Measurements from ENCODE around the gene TFE3. TPM values are rescaled to one million over a fixed set of nuclear protein-coding genes. Genes with fewer than 3 reads are reported as not detected.
A peak's percentile ranks its signal among the peaks of the same experiment; 100 is the strongest.

The TFE3 gene
- polyA plus RNA-seq, 3 donors: 12.8 to 41.2 (median 22.0) TPM

DNA sequence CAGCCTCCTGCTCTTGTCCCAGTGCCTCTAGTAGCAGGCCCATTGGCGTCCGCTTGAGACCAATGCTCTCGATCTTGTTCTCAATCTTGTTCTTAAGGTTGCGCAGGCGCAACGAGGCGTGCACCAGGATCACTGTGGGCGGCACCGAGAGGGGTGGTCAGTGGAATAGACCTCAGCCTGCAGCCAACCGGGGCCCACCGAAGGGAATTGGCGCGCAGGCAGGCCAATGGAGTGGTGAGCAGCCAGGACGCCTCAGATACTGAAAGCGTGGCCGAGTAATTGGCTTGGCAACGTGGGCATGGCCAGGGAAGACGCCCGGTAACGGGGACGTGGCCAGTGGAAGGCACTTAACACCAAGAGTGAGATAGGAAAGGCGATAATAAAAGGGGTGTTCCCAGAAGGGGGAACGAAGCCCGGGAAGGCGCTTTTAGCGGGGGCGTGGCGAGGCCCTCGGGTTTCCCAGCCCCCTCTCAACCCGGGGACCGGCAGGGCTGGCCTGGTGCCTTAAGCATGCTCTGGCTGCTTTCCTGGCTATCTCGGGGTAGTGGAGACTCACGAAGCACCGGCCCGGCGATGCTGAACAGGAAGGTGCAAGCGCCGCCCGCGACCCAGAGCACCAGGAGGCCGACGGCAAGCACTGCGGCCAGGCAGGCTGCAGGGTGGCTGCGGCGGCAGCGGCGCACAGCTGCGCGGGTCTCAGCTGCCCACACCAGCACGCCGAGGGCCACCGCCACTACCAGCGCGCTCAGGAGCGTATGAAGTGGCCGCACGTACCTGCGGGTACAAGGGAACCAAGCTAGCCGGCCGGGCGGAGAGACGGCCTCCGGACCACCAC, 28.9 kb upstream of the TFE3 start:
- Mint-ChIP-seq H3K27ac (no peak overlapping the region), H3K36me3 (peaks cover 16% of the 10 kb centered on the region in 2 donors), H3K9me3 (peaks cover 0 to 11% (median 6%) of the 10 kb centered on the region in 7 donors), H3K27me3 (ENCODE audit: low read depth in 3 of 3) (peaks cover 2 to 11% (median 2%) of the 10 kb centered on the region in 3 donors), H3K4me3 (peak overlapping the region in 1 of 2 donors; percentile 46), H3K4me1 (peaks cover 19% of the 10 kb centered on the region)
- no peaks in the 10 kb centered on the region for H3K79me2 ChIP-seq (ENCODE audit: insufficient read depth, low read length)
- H3K4me1 ChIP-seq (ENCODE audit: control insufficient read depth in 1 of 2, insufficient read depth in 2 of 2, low read length in 2 of 2): peaks cover 15 to 16% of the 10 kb centered on the region in 2 donors
- H4K20me1 ChIP-seq (ENCODE audit: insufficient read depth, low read length): no peaks in the 10 kb centered on the region
- no peak overlapping the region for H3K27ac ChIP-seq (ENCODE audit: low read depth in 1 of 2, low read length in 2 of 2)
- no peaks in the 10 kb centered on the region for H3K27me3 ChIP-seq (ENCODE audit: control insufficient read depth in 2 of 2, insufficient read depth in 2 of 2, low read length in 2 of 2)
- no peak overlapping the region for H3K4me3 ChIP-seq (replicated peaks in 1 of 3; ENCODE audit: low read depth in 2 of 3, low read length in 3 of 3)
- H3K4me2 ChIP-seq (replicated peaks; ENCODE audit: extremely low read depth, low read length, poor library complexity, severe bottlenecking): no peak overlapping the region
- H2AFZ ChIP-seq (ENCODE audit: insufficient read depth, low read depth, low read length, poor library complexity, severe bottlenecking): no peak overlapping the region
- peaks cover 18 to 22% of the 10 kb centered on the region in 2 donors for H3K36me3 ChIP-seq (replicated peaks in 1 of 2; ENCODE audit: control insufficient read depth in 1 of 2, insufficient read depth in 2 of 2, low read length in 2 of 2)
- no peak for DNase-seq
- WGBS (ENCODE audit: insufficient coverage): 77% methylated on average over 27 of the region's 63 CpGs
- intact Hi-C loops (cut with micrococcal nuclease): no loop called here
- no peaks in the 10 kb centered on the region for H3K9me3 ChIP-seq (replicated peaks in 1 of 2; ENCODE audit: control insufficient read depth in 1 of 2, insufficient read depth in 1 of 2, low read length in 2 of 2)
- TF ChIP-seq, protein P1, sequence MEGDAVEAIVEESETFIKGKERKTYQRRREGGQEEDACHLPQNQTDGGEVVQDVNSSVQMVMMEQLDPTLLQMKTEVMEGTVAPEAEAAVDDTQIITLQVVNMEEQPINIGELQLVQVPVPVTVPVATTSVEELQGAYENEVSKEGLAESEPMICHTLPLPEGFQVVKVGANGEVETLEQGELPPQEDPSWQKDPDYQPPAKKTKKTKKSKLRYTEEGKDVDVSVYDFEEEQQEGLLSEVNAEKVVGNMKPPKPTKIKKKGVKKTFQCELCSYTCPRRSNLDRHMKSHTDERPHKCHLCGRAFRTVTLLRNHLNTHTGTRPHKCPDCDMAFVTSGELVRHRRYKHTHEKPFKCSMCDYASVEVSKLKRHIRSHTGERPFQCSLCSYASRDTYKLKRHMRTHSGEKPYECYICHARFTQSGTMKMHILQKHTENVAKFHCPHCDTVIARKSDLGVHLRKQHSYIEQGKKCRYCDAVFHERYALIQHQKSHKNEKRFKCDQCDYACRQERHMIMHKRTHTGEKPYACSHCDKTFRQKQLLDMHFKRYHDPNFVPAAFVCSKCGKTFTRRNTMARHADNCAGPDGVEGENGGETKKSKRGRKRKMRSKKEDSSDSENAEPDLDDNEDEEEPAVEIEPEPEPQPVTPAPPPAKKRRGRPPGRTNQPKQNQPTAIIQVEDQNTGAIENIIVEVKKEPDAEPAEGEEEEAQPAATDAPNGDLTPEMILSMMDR (IDR thresholded peaks at IDR 0.05): no peak
- H3K9ac ChIP-seq (ENCODE audit: insufficient read depth, low read length, poor library complexity, severe bottlenecking): no peak overlapping the region

DNA sequence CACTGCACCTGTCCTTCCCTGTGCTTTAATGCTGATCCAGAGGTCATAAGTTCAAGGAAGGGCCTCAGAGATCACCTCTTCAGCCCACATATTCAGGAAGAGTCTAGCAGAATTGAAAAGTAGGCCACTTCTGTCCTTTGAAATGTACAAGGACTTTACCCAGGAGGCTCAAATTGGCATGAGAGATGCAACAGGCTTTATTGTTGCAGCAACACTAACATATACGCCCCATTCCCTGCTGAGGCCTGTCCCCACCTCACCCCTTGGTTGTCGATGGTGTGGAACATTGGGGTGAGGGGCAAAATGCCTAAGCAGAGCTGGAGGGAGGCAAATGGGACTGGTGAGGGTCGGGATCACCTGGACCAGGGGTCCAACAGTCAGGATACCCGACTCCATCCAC, 27.8 kb upstream of the TFE3 start:
- H3K4me1 ChIP-seq (ENCODE audit: control insufficient read depth in 1 of 2, insufficient read depth in 2 of 2, low read length in 2 of 2): peaks cover 15 to 16% of the 10 kb centered on the region in 2 donors
- DNase-seq: no peak
- no peaks in the 10 kb centered on the region for H4K20me1 ChIP-seq (ENCODE audit: insufficient read depth, low read length)
- Mint-ChIP-seq H3K27me3 (ENCODE audit: low read depth in 3 of 3) (peaks cover 2 to 11% (median 2%) of the 10 kb centered on the region in 3 donors), H3K4me1 (peaks cover 19% of the 10 kb centered on the region), H3K36me3 (peaks cover 6 to 7% of the 10 kb centered on the region in 2 donors), H3K4me3 (no peak overlapping the region), H3K27ac (no peak overlapping the region), H3K9me3 (peaks cover 0 to 11% (median 6%) of the 10 kb centered on the region in 7 donors)
- H2AFZ ChIP-seq (ENCODE audit: insufficient read depth, low read depth, low read length, poor library complexity, severe bottlenecking): no peak overlapping the region
- H3K4me3 ChIP-seq (replicated peaks in 1 of 3; ENCODE audit: low read depth in 2 of 3, low read length in 3 of 3): no peak overlapping the region
- no peaks in the 10 kb centered on the region for H3K79me2 ChIP-seq (ENCODE audit: insufficient read depth, low read length)
- H3K9me3 ChIP-seq (replicated peaks in 1 of 2; ENCODE audit: control insufficient read depth in 1 of 2, insufficient read depth in 1 of 2, low read length in 2 of 2): no peaks in the 10 kb centered on the region
- WGBS (ENCODE audit: insufficient coverage): no CpG with 5 or more reads among the region's 4 CpGs
- H3K9ac ChIP-seq (ENCODE audit: insufficient read depth, low read length, poor library complexity, severe bottlenecking): no peak overlapping the region
- H3K27me3 ChIP-seq (ENCODE audit: control insufficient read depth in 2 of 2, insufficient read depth in 2 of 2, low read length in 2 of 2): no peaks in the 10 kb centered on the region
- peaks cover 10 to 11% of the 10 kb centered on the region in 2 donors for H3K36me3 ChIP-seq (replicated peaks in 1 of 2; ENCODE audit: control insufficient read depth in 1 of 2, insufficient read depth in 2 of 2, low read length in 2 of 2)
- H3K4me2 ChIP-seq (replicated peaks; ENCODE audit: extremely low read depth, low read length, poor library complexity, severe bottlenecking): no peak overlapping the region
- TF ChIP-seq, protein P1 (IDR thresholded peaks at IDR 0.05): no peak
- intact Hi-C loops (cut with micrococcal nuclease): no loop called here
- no peak overlapping the region for H3K27ac ChIP-seq (ENCODE audit: low read depth in 1 of 2, low read length in 2 of 2)
